GM23338 (cell line): ENCODE results near the gene TBC1D17. TPM values are rescaled to one million over a fixed set of nuclear protein-coding genes. Genes with fewer than 3 reads are reported as not detected.

Source experiments
- ATAC-seq: fragments of 200-7000 bp; cut with Tn5 transposase; 3 replicates; pipeline ENCODE4 v1.9.1; 2020
- DNase-seq: peaks from one replicate; pipeline ENCODE4 v3.0.0-alpha.2; 2015; ENCODE audit warnings: low spot score
- H2AFZ ChIP-seq: fragments of 200-600 bp; sonication (generic); 2 replicates; pipeline ENCODE4 v1.8.0; 2016; ENCODE audit warnings: antibody characterized with exemption, mild to moderate bottlenecking, moderate library complexity
- H3F3A ChIP-seq: fragments of 200-600 bp; sonication (generic); replicated peaks from 2 replicates; pipeline ENCODE4 v1.8.0; 2017; ENCODE audit warnings: antibody characterized with exemption, mixed run types, low read depth
- H3K27ac ChIP-seq: fragments of 200-600 bp; sonication (generic); 2 replicates; pipeline ENCODE4 v1.6.1; 2016; ENCODE audit warnings: low read depth
- H3K27me3 ChIP-seq: fragments of 200-600 bp; sonication (generic); 2 replicates; pipeline ENCODE4 v1.8.0; 2016; ENCODE audit warnings: mild to moderate bottlenecking, mixed run types, moderate library complexity; ENCODE audit not compliant: insufficient read depth
- H3K36me3 ChIP-seq: fragments of 200-600 bp; sonication (generic); 2 replicates; pipeline ENCODE4 v1.8.0; 2016; ENCODE audit warnings: mild to moderate bottlenecking; ENCODE audit not compliant: insufficient read depth
- H3K4me1 ChIP-seq: fragments of 200-600 bp; sonication (generic); 2 replicates; pipeline ENCODE4 v1.8.0; 2016; ENCODE audit warnings: mild to moderate bottlenecking, moderate library complexity; ENCODE audit not compliant: insufficient read depth
- H3K4me2 ChIP-seq: fragments of 200-600 bp; sonication (generic); 2 replicates; pipeline ENCODE4 v1.7.1; 2017; ENCODE audit warnings: mixed run types
- H3K4me3 ChIP-seq: fragments of 200-600 bp; sonication (generic); 2 replicates; pipeline ENCODE4 v1.6.1; 2016; ENCODE audit warnings: mixed run types
- H3K79me2 ChIP-seq: fragments of 200-600 bp; sonication (generic); replicated peaks from 2 replicates; pipeline ENCODE4 v1.8.0; 2017; ENCODE audit warnings: mild to moderate bottlenecking; ENCODE audit not compliant: insufficient read depth
- H3K9me2 ChIP-seq: fragments of 200-600 bp; sonication (generic); 2 replicates; pipeline ENCODE4 v1.8.0; 2017; ENCODE audit not compliant: insufficient read depth
- H4K20me1 ChIP-seq: fragments of 200-600 bp; sonication (generic); replicated peaks from 2 replicates; pipeline ENCODE4 v1.8.0; 2017; ENCODE audit warnings: mild to moderate bottlenecking; ENCODE audit not compliant: insufficient read depth
- H3K27ac Mint-ChIP-seq: 2 replicates; pipeline ENCODE4 v1.8.0; 2020; ENCODE audit warnings: inconsistent platforms, mild to moderate bottlenecking, moderate library complexity, mixed read lengths
- H3K27me3 Mint-ChIP-seq: 3 replicates; pipeline ENCODE4 v1.8.0; 2022; ENCODE audit warnings: low read depth, mild to moderate bottlenecking, moderate library complexity, mixed read lengths, inconsistent platforms; ENCODE audit not compliant: insufficient read depth, poor library complexity
- H3K36me3 Mint-ChIP-seq: 3 replicates; pipeline ENCODE4 v1.8.0; 2021; ENCODE audit warnings: low read depth, mild to moderate bottlenecking, inconsistent platforms, moderate library complexity, mixed read lengths
- H3K4me1 Mint-ChIP-seq: 3 replicates; pipeline ENCODE4 v1.8.0; 2020; ENCODE audit warnings: mild to moderate bottlenecking, inconsistent platforms, mixed read lengths
- H3K4me3 Mint-ChIP-seq: 3 replicates; pipeline ENCODE4 v1.8.0; 2021; ENCODE audit warnings: moderate library complexity, mild to moderate bottlenecking, inconsistent platforms, mixed read lengths
- H3K9me3 Mint-ChIP-seq: 3 replicates; pipeline ENCODE4 v1.8.0; 2020; ENCODE audit warnings: moderate library complexity, mild to moderate bottlenecking, inconsistent platforms, mixed read lengths
- CREB1 ChIP-seq: fragments of 250-450 bp; sonication (Bioruptor Pico); IDR thresholded peaks from 2 replicates; pipeline ENCODE4 v1.5.0; 2020; ENCODE audit warnings: low read depth, mild to moderate bottlenecking, moderate library complexity
- POLR2AphosphoS5 ChIP-seq: IDR thresholded peaks from 2 replicates; pipeline ENCODE4 v1.6.1; 2016; ENCODE audit warnings: antibody characterized with exemption, low read depth
- STAT1 ChIP-seq: IDR thresholded peaks from one replicate; pipeline ENCODE4 v1.6.1; 2016; ENCODE audit warnings: antibody characterized with exemption; ENCODE audit not compliant: unreplicated experiment
- polyA plus RNA-seq: library from polyadenylated mRNA; unstranded; fragments of >200 nt; fragmentation: Nextera tagmentation; extraction: Ambion mirVana; gene quantifications from 2 replicates; pipeline ENCODE4 v1.2.1, GENCODE V29; 2016
- total RNA-seq: library from RNA; depleted of rRNA; stranded (reverse); fragments of >200 nt; shearing (Covaris generic); gene quantifications from 2 replicates; pipeline ENCODE4 v1.2.3, GENCODE V29; 2014
- TF ChIP-seq, protein P1 (sequence below): IDR thresholded peaks from one replicate; pipeline ENCODE4 v1.6.1; 2018; ENCODE audit warnings: antibody characterized with exemption; ENCODE audit not compliant: unreplicated experiment
- TF ChIP-seq, protein P2 (sequence below): fragments of 250-450 bp; sonication (Bioruptor Pico); IDR thresholded peaks from 2 replicates; pipeline ENCODE4 v1.5.0; 2020; ENCODE audit warnings: mild to moderate bottlenecking, moderate library complexity

The TBC1D17 gene
- total and polyA plus RNA-seq, 2 experiments from 2014 or later = 19.3 to 43.1 TPM

- Histone ChIP-seq H2AFZ (peak overlapping the region; percentile 97), H3K4me1 (peaks cover 10% of the 10 kb centered on the region), H3K4me2 (peak overlapping the region; percentile 100), H3K79me2 (peaks cover 48% of the 10 kb centered on the region), H3K27ac (peak overlapping the region; percentile 98), H3K4me3 (peak overlapping the region; percentile 99), H3F3A (no peaks in the 10 kb centered on the region; the same call in none of the 2 replicates), H4K20me1 (peaks cover 28% of the 10 kb centered on the region), H3K36me3 (peaks cover 13% of the 10 kb centered on the region), H3K27me3 (no peaks in the 10 kb centered on the region), H3K9me2 (no peaks in the 10 kb centered on the region)
- peaks cover 14% of the 10 kb centered on the region for H3K9me3 Mint-ChIP-seq
- peak; percentile 98 for DNase-seq
- peak overlapping the region; percentile 99 for H3K27ac Mint-ChIP-seq
- ATAC-seq = peak; percentile 83
- H3K4me3 Mint-ChIP-seq = peak overlapping the region; percentile 93
- H3K36me3 Mint-ChIP-seq = peaks cover 74% of the 10 kb centered on the region
- peaks cover 24% of the 10 kb centered on the region for H3K4me1 Mint-ChIP-seq
- TF ChIP-seq STAT1 (no peak), POLR2AphosphoS5 (peak; percentile 95), CREB1 (peak; percentile 62)
- TF ChIP-seq, protein P1, sequence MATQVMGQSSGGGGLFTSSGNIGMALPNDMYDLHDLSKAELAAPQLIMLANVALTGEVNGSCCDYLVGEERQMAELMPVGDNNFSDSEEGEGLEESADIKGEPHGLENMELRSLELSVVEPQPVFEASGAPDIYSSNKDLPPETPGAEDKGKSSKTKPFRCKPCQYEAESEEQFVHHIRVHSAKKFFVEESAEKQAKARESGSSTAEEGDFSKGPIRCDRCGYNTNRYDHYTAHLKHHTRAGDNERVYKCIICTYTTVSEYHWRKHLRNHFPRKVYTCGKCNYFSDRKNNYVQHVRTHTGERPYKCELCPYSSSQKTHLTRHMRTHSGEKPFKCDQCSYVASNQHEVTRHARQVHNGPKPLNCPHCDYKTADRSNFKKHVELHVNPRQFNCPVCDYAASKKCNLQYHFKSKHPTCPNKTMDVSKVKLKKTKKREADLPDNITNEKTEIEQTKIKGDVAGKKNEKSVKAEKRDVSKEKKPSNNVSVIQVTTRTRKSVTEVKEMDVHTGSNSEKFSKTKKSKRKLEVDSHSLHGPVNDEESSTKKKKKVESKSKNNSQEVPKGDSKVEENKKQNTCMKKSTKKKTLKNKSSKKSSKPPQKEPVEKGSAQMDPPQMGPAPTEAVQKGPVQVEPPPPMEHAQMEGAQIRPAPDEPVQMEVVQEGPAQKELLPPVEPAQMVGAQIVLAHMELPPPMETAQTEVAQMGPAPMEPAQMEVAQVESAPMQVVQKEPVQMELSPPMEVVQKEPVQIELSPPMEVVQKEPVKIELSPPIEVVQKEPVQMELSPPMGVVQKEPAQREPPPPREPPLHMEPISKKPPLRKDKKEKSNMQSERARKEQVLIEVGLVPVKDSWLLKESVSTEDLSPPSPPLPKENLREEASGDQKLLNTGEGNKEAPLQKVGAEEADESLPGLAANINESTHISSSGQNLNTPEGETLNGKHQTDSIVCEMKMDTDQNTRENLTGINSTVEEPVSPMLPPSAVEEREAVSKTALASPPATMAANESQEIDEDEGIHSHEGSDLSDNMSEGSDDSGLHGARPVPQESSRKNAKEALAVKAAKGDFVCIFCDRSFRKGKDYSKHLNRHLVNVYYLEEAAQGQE = no peak
- peaks cover 27% of the 10 kb centered on the region for H3K27me3 Mint-ChIP-seq
Measured at GRCh38 chr19:49929611-49930482, 52.3 kb downstream of the TBC1D17 start.

- H3K79me2 ChIP-seq = peaks cover 41% of the 10 kb centered on the region
- DNase-seq = peak; percentile 81
- ATAC-seq = peak; percentile 37
- H3K4me2 ChIP-seq = peak overlapping the region; percentile 78
- Mint-ChIP-seq H3K27me3 (peaks cover 23% of the 10 kb centered on the region), H3K36me3 (peaks cover 67% of the 10 kb centered on the region), H3K27ac (peak overlapping the region; percentile 99), H3K9me3 (peaks cover 14% of the 10 kb centered on the region), H3K4me1 (peaks cover 20% of the 10 kb centered on the region), H3K4me3 (peak overlapping the region; percentile 93)
- H3K36me3 ChIP-seq = peaks cover 7% of the 10 kb centered on the region
- TF ChIP-seq CREB1 (peak; percentile 31; the same call in 1 of the 2 replicates), POLR2AphosphoS5 (no peak)
- TF ChIP-seq, protein P2, sequence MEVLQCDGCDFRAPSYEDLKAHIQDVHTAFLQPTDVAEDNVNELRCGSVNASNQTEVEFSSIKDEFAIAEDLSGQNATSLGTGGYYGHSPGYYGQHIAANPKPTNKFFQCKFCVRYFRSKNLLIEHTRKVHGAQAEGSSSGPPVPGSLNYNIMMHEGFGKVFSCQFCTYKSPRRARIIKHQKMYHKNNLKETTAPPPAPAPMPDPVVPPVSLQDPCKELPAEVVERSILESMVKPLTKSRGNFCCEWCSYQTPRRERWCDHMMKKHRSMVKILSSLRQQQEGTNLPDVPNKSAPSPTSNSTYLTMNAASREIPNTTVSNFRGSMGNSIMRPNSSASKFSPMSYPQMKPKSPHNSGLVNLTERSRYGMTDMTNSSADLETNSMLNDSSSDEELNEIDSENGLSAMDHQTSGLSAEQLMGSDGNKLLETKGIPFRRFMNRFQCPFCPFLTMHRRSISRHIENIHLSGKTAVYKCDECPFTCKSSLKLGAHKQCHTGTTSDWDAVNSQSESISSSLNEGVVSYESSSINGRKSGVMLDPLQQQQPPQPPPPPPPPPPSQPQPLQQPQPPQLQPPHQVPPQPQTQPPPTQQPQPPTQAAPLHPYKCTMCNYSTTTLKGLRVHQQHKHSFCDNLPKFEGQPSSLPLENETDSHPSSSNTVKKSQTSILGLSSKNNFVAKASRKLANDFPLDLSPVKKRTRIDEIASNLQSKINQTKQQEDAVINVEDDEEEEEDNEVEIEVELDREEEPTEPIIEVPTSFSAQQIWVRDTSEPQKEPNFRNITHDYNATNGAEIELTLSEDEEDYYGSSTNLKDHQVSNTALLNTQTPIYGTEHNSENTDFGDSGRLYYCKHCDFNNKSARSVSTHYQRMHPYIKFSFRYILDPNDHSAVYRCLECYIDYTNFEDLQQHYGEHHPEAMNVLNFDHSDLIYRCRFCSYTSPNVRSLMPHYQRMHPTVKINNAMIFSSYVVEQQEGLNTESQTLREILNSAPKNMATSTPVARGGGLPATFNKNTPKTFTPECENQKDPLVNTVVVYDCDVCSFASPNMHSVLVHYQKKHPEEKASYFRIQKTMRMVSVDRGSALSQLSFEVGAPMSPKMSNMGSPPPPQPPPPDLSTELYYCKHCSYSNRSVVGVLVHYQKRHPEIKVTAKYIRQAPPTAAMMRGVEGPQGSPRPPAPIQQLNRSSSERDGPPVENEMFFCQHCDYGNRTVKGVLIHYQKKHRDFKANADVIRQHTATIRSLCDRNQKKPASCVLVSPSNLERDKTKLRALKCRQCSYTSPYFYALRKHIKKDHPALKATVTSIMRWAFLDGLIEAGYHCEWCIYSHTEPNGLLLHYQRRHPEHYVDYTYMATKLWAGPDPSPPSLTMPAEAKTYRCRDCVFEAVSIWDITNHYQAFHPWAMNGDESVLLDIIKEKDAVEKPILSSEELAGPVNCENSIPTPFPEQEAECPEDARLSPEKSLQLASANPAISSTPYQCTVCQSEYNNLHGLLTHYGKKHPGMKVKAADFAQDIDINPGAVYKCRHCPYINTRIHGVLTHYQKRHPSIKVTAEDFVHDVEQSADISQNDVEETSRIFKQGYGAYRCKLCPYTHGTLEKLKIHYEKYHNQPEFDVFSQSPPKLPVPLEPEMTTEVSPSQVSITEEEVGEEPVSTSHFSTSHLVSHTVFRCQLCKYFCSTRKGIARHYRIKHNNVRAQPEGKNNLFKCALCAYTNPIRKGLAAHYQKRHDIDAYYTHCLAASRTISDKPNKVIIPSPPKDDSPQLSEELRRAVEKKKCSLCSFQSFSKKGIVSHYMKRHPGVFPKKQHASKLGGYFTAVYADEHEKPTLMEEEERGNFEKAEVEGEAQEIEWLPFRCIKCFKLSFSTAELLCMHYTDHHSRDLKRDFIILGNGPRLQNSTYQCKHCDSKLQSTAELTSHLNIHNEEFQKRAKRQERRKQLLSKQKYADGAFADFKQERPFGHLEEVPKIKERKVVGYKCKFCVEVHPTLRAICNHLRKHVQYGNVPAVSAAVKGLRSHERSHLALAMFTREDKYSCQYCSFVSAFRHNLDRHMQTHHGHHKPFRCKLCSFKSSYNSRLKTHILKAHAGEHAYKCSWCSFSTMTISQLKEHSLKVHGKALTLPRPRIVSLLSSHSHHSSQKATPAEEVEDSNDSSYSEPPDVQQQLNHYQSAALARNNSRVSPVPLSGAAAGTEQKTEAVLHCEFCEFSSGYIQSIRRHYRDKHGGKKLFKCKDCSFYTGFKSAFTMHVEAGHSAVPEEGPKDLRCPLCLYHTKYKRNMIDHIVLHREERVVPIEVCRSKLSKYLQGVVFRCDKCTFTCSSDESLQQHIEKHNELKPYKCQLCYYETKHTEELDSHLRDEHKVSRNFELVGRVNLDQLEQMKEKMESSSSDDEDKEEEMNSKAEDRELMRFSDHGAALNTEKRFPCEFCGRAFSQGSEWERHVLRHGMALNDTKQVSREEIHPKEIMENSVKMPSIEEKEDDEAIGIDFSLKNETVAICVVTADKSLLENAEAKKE (CRISPR knock-in tag) = no peak
- H2AFZ ChIP-seq = peak overlapping the region; percentile 66
- H3K9me2 ChIP-seq = no peaks in the 10 kb centered on the region
- H3K4me1 ChIP-seq = peaks cover 10% of the 10 kb centered on the region
- peak overlapping the region; percentile 82 for H3K27ac ChIP-seq
- H3K4me3 ChIP-seq = peak overlapping the region; percentile 99
- H4K20me1 ChIP-seq = peaks cover 22% of the 10 kb centered on the region
- H3K27me3 ChIP-seq = no peaks in the 10 kb centered on the region
- H3F3A ChIP-seq = no peaks in the 10 kb centered on the region; the same call in none of the 2 replicates
Measured at GRCh38 chr19:49930483-49931011, 53.0 kb downstream of the TBC1D17 start.
